Measurements from ENCODE around the gene MYO5A.
"Not testable (repeated sequence)": the region's sequence is repeated elsewhere in the genome, so short reads cannot be mapped to it uniquely, and the experiment has no call there.

Gene MYO5A

GRCh38 chr15:52537459-52537858, 8.8 kb upstream of the MYO5A start:
- DNase-seq: no peak

DNA sequence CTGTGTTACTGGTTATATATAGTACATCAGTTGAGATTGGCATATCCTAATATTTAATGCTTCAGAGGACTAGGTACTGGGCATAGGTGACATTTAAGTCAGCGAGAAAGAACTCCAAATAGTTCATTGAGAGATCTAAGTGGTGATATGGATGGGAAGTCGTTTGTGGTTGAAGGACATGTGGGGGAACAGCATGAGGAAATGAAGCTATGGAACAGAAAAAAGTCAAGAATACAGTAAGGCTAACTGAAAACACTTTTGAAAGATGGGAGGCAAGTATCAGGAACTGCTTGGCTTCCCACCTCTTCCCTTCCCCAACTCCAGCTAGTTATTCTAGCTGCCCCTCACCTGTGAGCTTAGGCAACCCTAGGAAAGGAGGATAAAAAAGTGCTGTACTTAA, 3.7 kb upstream of the MYO5A start:
- no peak for DNase-seq

GRCh38 chr15:52529940-52530339, 1.3 kb upstream of the MYO5A start:
- no peak for DNase-seq

DNA sequence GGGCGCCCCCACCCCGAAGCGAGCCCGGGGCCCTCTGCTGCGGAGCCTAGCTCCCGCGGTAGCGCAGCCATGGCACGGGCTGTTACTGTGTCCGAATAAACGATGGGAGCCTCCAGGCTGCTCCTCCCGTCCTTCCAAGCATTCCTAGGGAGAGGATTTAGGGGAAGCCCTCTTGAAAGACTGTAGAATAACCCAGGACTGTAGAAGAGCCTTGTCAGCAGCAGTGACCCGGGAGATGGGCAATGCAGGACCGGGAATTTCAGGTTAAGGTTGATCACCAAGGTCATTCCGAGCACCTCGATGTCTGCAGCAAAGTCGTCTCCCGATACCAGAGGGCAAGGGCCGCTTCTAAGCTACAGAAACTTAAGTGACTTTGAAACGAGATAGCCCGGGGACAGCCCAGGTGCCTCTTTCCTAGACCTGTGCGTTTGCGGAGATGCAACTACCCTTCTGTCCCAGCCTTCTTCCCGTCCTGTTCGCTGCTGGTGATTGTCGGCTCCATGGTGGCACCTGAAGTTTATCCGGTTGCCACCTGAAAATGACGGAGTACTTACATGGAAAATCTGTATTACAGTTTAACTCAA, 753 bp upstream of the MYO5A start:
- no peak for DNase-seq

- DNase-seq: no peak
Observed at GRCh38 chr15:52527911-52528563, 643 bp downstream of the MYO5A start.

GRCh38 chr15:52527196-52527910, 1.3 kb downstream of the MYO5A start:
- DNase-seq: no peak

DNA sequence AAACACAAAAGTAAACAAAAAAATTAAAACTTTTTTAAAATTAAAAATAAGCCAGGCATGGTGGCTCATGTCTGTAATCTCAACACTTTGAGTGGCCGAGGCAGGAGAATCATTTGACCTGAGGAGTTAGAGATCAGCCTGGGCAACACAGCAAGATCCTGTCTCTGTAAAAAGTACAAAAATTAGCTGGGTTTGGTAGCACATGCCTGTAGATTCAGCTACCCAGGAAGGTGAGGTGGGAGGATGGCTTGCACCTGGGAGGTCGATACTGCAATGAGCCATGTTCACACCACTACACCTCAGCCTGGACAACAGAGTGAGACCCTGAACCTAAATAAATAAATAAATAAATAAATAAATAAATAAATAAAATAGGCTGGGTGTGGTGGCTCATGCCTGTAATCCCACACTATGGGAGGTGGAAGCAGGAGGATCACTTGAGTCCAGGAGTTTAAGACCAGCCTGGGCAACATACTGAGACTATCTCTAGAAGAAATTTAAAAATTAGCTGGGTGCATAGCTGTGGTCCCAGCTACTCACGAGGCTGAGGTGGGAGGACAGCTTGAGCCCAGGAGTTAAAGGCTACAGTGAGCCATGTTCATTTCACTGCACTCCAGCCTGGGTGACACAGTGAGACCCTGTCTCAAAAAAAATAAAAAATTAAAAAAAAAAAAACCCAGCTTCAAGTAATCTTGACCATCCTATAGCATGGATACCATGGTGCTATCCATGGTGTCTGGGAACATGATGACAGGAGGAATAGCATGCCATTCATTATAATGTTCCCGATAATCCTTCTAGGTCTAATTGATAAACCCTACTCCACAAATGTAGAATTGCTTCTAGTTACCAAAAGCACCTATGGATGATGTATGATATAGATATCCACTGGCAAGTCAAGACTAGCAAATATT, 4.2 kb downstream of the MYO5A start:
- no peak for DNase-seq

- DNase-seq: no peak
Observed at GRCh38 chr15:52523647-52524046, 5.0 kb downstream of the MYO5A start.

GRCh38 chr15:52523192-52523591, 5.5 kb downstream of the MYO5A start:
- DNase-seq: no peak

DNA sequence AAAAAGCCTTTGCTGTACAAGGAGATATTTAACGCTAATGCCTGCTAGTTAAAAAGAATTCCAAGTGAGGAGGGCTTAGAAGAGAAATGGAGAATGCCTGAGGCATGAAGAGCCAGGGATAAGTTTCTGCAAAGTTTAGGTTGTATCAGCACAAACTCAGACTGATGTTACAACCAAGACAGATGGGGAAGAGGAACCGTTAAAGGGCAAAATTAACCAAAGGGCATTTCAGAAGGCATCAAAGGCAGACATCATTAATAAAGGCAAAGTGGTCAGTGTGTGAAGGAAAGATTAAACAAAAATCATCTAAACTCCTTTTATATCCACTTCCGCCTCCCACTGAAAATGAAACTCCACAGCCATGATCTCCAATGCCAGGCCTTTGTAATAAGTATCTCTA, 7.0 kb downstream of the MYO5A start:
- no peak for DNase-seq

DNA sequence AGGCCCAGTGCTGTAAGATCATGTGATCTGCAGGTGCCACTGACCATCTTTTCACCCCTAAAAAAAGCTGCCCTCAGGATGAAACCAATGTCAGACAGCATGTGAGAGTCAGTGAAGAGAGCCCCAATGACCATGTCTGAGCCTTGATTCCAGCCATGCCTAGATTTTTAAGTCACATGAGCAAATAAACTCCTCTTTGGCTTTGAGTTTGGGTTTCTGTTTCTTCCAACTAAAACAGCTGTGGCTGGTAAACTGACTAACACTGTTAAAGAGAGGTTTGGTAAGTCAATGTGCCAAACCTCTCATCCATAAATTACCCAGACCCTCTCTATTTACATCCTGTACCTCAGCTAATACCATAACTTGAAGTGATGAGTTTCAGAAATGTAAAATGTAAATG, 8.3 kb downstream of the MYO5A start:
- no peak for DNase-seq

GRCh38 chr15:52518487-52519371, 10.0 kb downstream of the MYO5A start:
- DNase-seq: no peak

DNA sequence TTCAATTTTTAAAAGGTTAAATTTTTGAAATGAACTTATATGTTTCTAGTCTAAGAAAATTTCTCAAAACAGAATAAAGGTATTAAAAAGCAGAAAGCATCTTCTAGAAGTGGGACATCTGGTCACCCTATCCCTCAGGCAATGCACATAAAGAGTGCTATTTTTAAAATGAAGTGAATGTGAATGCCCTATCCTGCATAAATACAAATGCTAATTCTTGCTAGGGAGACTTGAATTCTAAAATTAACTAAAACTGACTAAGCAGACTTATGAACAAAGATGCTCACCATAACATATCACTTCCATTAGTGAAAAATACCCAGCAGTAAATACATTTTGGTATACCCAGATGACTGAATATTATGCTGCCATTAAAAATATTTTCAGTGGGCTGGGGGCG, 11.7 kb downstream of the MYO5A start:
- DNase-seq: no peak

- no peak for DNase-seq
Observed at GRCh38 chr15:52515343-52515742, 13.3 kb downstream of the MYO5A start.

- no peak for DNase-seq
Observed at GRCh38 chr15:52514482-52514881, 14.2 kb downstream of the MYO5A start.

- DNase-seq: not testable (repeated sequence)
Observed at GRCh38 chr15:52512869-52513268, 15.8 kb downstream of the MYO5A start.

DNA sequence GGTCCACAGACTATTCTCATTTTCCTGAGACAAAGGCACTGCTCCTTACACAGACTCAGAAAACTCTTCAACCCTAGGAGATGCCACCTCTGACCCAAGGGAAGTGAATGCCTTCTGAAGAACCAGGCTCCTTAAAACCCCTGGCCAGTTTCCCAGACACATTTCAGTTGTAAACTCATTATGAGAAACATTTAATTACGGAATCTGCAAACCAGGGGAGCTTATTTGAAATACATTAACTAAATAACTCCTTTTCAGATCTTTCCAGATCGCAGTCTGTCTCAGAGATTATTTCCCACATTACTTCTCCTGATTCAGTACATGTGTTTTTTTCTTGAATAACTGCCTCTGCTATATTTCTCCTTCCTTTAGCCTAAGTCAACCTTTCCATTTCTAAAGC, 17.6 kb downstream of the MYO5A start:
- DNase-seq: no peak

DNA sequence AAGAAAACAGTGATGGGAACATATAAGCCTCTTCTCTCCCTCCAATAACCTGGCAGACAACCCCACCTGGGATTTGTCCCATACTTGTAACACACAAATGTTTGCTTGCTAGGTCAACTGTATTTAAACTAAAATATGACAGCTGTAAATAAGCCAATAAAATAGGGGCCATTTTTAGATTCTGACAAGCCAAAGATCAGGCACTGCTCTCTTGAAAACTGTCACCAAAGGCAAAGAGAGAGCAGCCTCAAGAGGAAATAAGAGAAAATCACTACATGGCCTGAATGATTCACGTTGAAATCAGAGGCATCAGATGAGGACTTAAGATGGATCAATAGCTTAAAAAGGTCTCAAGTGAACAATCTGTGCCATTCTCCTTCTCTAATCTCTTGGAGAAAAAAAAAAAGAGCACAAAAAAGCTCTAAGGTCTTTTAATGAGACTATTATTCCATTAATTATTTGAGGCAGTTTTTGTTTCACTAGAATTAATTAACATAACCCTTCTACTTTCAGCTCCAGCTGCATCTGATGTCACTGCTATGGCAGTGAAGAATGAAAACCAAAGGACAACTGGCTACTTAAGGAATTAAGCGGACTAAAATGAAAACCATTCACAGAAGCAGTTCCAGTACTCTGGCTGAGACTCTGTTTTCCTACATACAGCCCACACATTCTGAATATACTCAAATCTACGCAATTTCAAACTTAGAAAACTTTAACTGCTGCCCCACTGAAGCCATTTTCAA, 19.0 kb downstream of the MYO5A start:
- DNase-seq: no peak

DNA sequence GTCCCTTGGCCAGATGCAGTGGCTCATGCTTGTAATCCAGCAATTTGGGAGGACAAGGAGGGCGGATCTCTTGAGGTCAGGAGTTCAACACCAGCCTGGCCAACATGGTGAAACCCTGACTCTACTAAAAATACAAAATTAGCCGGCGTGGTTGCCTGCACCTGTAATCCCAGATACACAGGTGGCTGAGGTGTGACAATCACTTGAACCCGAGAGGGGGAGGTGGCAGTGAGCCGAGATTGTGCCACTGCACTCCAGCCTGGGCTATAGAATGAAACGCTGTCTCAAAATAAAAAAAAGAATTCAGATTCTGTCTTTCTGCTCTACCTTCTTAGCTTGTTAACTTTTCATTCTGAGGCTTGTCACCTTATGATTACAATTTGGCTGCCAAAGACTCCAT, 22.1 kb downstream of the MYO5A start:
- no peak for DNase-seq

DNA sequence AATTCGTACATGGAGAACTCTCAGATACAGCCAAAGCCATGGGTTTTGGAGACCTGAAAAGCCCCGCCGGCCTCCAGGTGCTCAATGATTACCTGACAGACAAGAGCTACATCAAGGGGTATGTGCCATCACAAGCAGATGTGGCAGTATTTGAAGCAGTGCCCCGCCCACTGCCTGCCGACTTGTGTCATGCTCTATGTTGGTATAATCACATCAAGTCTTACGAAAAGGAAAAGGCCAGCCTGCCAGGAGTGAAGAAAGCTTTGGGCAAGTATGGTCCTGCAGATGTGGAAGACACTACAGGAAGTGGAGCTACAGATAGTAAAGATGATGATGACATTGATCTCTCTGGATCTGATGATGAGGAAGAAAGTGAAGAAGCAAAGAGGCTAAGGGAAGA, 23.5 kb downstream of the MYO5A start:
- DNase-seq: no peak

DNA sequence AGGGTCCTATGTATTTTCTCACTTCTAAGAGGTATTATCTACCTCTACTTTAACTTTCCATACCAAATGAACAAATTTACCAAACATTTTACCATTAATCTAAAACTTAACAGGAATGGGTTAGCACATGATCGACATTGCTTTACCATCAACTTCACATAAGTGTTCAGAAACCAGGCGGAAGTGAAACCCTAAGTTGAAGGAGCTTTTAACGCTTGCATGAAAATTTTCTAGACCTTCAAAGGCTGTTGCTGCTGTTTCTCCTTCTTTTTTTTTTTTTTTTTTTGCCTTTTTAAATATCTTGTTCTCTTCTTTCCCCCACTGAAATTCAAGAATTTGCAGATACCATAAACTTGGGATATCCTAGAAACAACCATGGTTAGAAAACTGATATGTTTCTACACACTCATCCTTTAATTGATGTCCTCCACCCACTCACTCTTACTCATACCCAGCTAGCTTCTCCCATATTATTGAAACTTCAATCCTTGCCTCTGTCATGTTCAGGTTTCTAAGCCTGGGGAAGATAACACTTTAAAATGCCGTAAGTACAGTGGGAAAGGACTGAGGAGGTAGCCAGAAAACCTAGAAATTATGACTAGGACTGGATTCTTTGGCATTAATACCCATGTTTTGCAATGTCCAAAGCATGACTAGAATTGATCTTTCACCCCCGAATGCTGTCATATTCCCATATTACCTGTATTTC, 24.7 kb downstream of the MYO5A start:
- DNase-seq: no peak

Data from NCI-H1694 treated with DMSO at 0.1 percent for 48 hours (cell line).